GM12874 (cell line): ENCODE data around the gene DUSP28.
A peak's percentile ranks its signal among the peaks of the same experiment; 100 is the strongest.

ENCODE experiments used
- CTCF ChIP-seq: IDR thresholded peaks from 2 replicates; pipeline ENCODE4 v1.5.1; 2011; ENCODE audit warnings: low read depth, mild to moderate bottlenecking, control low read depth, low read length, moderate library complexity; ENCODE audit not compliant: insufficient read depth

Gene DUSP28

GRCh38 chr2:240551811-240552210, 8.3 kb upstream of the DUSP28 start:
- TF ChIP-seq CTCF = no peak

- no peak for TF ChIP-seq CTCF
Measured at GRCh38 chr2:240553956-240554480, 6.1 kb upstream of the DUSP28 start.

- no peak for TF ChIP-seq CTCF
Measured at GRCh38 chr2:240554767-240555493, 5.2 kb upstream of the DUSP28 start.

- TF ChIP-seq CTCF = no peak
Measured at GRCh38 chr2:240555541-240556250, 4.5 kb upstream of the DUSP28 start.

- TF ChIP-seq CTCF = peak; percentile 53
Measured at GRCh38 chr2:240556553-240557100, 3.5 kb upstream of the DUSP28 start.

- no peak for TF ChIP-seq CTCF
Measured at GRCh38 chr2:240557101-240557751, 2.9 kb upstream of the DUSP28 start.

- no peak for TF ChIP-seq CTCF
Measured at GRCh38 chr2:240557808-240558207, 2.3 kb upstream of the DUSP28 start, which contains the start of gene ANKMY1. ANKMY1 (minus strand) TSS chr2:240557988; CDS start chr2:240557335, 653 bp downstream.
